Tibial artery (tissue), 4 donors: Measurements from ENCODE around the gene TMEM150B.

Experiments
- DNase-seq, 2 donors: peaks; one replicate each; pipeline ENCODE4 v3.0.0-alpha.2; 2019
- H3K27ac ChIP-seq, 2 donors: fragments of 200-600 bp; sonication (generic) in 1 of 2; 1 replicate in 1 of 2; 2 replicates in 1 of 2; pipeline ENCODE4 v1.5.1; 2018 to 2019; ENCODE audit warnings: mild to moderate bottlenecking in 1 of 2
- H3K27me3 ChIP-seq, 2 donors: fragments of 200-600 bp; sonication (generic) in 1 of 2; one replicate each; pipeline versions ENCODE4 v1.5.1 to v1.6.0; 2016 to 2019
- H3K36me3 ChIP-seq, 3 donors: fragments of 200-600 bp; sonication (generic) in 2 of 3; one replicate each; pipeline ENCODE4 v1.5.1; 2016 to 2019; ENCODE audit warnings: mild to moderate bottlenecking in 2 of 3
- H3K4me1 ChIP-seq, 4 donors: fragments of 200-600 bp; sonication (generic) in 2 of 4; 1 replicate in 3 of 4; 2 replicates in 1 of 4; pipeline ENCODE4 v1.5.1; 2016 to 2019
- H3K4me3 ChIP-seq, 2 donors: fragments of 200-600 bp; sonication (generic) in 1 of 2; 1 replicate in 1 of 2; 2 replicates in 1 of 2; pipeline ENCODE4 v1.5.1; 2018 to 2019; ENCODE audit warnings: mild to moderate bottlenecking in 2 of 2
- H3K9me3 ChIP-seq, 3 donors: fragments of 200-600 bp; sonication (generic) in 1 of 3; one replicate each; pipeline ENCODE4 v1.5.1; 2016 to 2019
- CTCF ChIP-seq, 2 experiments: fragments of 200-600 bp in 1 of 2; fragments of 450-650 bp in 1 of 2; IDR thresholded peaks; one replicate each; pipeline ENCODE4 v1.5.1; 2017 to 2019; ENCODE audit warnings: antibody characterized with exemption in 2 of 2, mild to moderate bottlenecking in 1 of 2, moderate library complexity in 1 of 2
- intact Hi-C: fragments of 100-400 bp; cut with DNase I; formaldehyde crosslinking; loops from one replicate; pipeline ENCODE4 v1.15.0; 2023; ENCODE audit warnings: low total_unique reads

Gene TMEM150B

DNA sequence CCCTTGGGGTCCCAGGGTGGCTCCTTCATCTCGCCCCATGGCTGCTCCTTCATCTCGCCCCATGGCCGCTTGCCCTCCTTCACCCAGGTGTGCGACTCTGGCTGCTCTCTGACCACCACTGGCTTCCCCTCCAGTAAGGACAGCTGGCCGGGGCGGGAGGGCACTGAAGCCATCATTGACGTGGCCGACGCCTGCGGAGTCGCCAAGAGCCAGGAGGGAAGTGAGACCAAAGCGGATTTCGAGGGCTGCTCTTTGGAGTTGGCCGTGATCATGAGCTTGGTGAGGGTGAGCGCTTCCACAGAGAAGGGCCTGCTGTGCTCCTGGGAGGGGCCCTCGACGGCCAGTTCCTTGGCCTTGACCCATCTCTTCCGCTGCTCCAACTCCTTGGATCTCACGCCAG lies 33.4 kb upstream of the TMEM150B start:
- no peak for TF ChIP-seq CTCF (IDR thresholded peaks at IDR 0.05)

GRCh38 chr19:55355213-55355821 lies 30.2 kb upstream of the TMEM150B start:
- no peak for DNase-seq
- Histone ChIP-seq H3K9me3 (no peaks in the 10 kb centered on the region), H3K4me1 (peaks cover 0 to 22% (median 18%) of the 10 kb centered on the region in 4 donors), H3K36me3 (no peaks in the 10 kb centered on the region), H3K4me3 (no peak overlapping the region), H3K27ac (no peak overlapping the region), H3K27me3 (peaks cover 12 to 90% of the 10 kb centered on the region in 2 donors)
- intact Hi-C loops = no loop called here
- no peak for TF ChIP-seq CTCF (IDR thresholded peaks at IDR 0.05)

More for the DNA sequence above, 33.4 kb upstream of the TMEM150B start:
- no peaks in the 10 kb centered on the region for H3K36me3 ChIP-seq
- H3K4me1 ChIP-seq = peaks cover 0 to 15% (median 12%) of the 10 kb centered on the region in 4 donors
- H3K27ac ChIP-seq = no peak overlapping the region
- no peak overlapping the region for H3K4me3 ChIP-seq
- peaks cover 4 to 82% of the 10 kb centered on the region in 2 donors for H3K27me3 ChIP-seq
- intact Hi-C loops = no loop called here
- no peaks in the 10 kb centered on the region for H3K9me3 ChIP-seq
- DNase-seq = no peak

GRCh38 chr19:55354698-55355212 lies 29.6 kb upstream of the TMEM150B start, which contains the start of gene COX6B2:
Gene COX6B2, minus strand, starts transcription at chr19:55354719. Its CDS starts 198 bp downstream, at chr19:55354521.
- no peaks in the 10 kb centered on the region for H3K36me3 ChIP-seq
- DNase-seq = no peak
- H3K4me3 ChIP-seq = peak within 1 kb of the TSS; percentile 22 to 47
- no peak for TF ChIP-seq CTCF (IDR thresholded peaks at IDR 0.05)
- no peaks in the 10 kb centered on the region for H3K9me3 ChIP-seq
- H3K27me3 ChIP-seq = peaks cover 12 to 94% of the 10 kb centered on the region in 2 donors
- peaks cover 0 to 22% (median 18%) of the 10 kb centered on the region in 4 donors for H3K4me1 ChIP-seq
- intact Hi-C loops = no loop called here
- no peak within 1 kb of the TSS for H3K27ac ChIP-seq

DNA sequence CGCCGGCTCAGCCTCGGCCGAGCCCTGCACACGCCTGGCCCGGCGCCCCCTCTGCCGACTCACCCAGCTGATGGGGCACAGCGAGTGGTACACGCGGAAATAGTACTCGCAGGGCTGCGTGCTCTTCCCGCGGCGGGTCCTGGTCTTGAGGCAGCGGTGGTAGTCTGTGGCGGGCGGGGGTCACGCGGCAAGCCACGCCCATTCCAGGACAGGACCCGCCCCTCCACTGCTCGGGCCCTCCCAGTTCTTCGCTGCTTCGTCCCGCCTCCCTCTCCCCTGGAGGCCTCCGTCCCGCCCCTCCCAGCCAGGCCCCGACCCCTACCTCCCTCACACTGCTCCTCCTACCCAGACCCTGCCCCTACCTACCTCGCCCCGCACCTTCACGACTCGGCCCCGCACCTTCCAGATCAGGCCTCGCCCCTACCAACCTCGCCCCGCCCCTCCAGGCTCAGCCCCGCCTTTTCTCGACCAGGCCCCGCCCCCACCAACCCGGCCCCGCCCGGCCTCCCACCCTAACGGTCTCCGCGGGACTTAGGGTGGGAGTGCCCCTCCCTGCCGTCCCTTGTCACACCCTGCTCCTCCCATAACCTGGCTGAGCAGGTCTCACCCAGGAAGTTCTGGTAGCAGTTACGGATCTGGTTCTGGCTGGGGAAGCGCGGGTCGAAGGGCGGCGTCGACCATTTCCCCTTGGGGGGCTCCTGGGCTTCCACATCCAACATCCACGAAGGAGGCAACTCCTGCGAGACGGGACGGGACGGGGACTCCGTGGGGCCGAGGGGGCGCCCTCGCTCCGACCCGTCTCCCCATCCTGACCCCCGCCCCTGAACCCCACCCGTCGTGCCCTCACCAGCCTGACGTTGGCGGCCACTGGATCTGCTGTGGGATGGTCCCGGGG lies 28.9 kb upstream of the TMEM150B start:
- H3K27me3 ChIP-seq = peaks cover 12 to 89% of the 10 kb centered on the region in 2 donors
- peak in 1 of 2 donors; percentile 40 for DNase-seq

More for the DNA sequence above, 28.9 kb upstream of the TMEM150B start:
- H3K4me3 ChIP-seq = peak overlapping the region; percentile 22 to 47
- intact Hi-C loops = no loop called here
- no peaks in the 10 kb centered on the region for H3K9me3 ChIP-seq
- no peaks in the 10 kb centered on the region for H3K36me3 ChIP-seq
- no peak overlapping the region for H3K27ac ChIP-seq
- no peak for TF ChIP-seq CTCF (IDR thresholded peaks at IDR 0.05)
- peaks cover 0 to 22% (median 18%) of the 10 kb centered on the region in 4 donors for H3K4me1 ChIP-seq
